ENCODE results near the gene DEDD. TPM values are rescaled to one million over a fixed set of nuclear protein-coding genes. Genes with fewer than 3 reads are reported as not detected.

The DEDD gene, protein sequence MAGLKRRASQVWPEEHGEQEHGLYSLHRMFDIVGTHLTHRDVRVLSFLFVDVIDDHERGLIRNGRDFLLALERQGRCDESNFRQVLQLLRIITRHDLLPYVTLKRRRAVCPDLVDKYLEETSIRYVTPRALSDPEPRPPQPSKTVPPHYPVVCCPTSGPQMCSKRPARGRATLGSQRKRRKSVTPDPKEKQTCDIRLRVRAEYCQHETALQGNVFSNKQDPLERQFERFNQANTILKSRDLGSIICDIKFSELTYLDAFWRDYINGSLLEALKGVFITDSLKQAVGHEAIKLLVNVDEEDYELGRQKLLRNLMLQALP
- 37.5 TPM for total RNA-seq
- long read RNA-seq, transcript DEDD-202 (6 exons, 2,345 nt): major isoform, 32 of 53 reads
- long read RNA-seq, transcript DEDD-203 (6 exons, 2,300 nt): minor isoform, 7 of 53 reads
- long read RNA-seq, partial matches to known transcripts: 5 of 53 reads
- long read RNA-seq, other reads (novel, unspliced or antisense): 5 of 53 reads

GRCh38 chr1:161132410-161133219 lies at the start of gene DEDD:
Gene DEDD, minus strand, starts transcription at chr1:161132667. Its CDS starts 8,205 bp downstream, at chr1:161124462.
- intact Hi-C loops (cut with DNase I): no loop called here
- peaks cover 55% of the 10 kb centered on the region for H3K4me1 ChIP-seq

GRCh38 chr1:161182214-161182613 lies 49.7 kb upstream of the DEDD start:
- ATAC-seq (no peak), DNase-seq (peak; percentile 29)
- Histone ChIP-seq H3K27me3 (no peaks in the 10 kb centered on the region), H3K36me3 (no peaks in the 10 kb centered on the region), H3K9me3 (no peaks in the 10 kb centered on the region), H3K27ac (peak overlapping the region; percentile 65), H3K4me1 (peaks cover 47% of the 10 kb centered on the region), H3K4me3 (no peak overlapping the region)
- intact Hi-C loops (cut with DNase I): no loop called here
- no peak for TF ChIP-seq CTCF (IDR thresholded peaks at IDR 0.05)

More at GRCh38 chr1:161132410-161133219, at the start of gene DEDD:
- peak within 1 kb of the TSS; percentile 96 for H3K27ac ChIP-seq
- ATAC-seq (peak; percentile 95), DNase-seq (peak; percentile 96)
- H3K27me3 ChIP-seq: no peaks in the 10 kb centered on the region
- no peak for TF ChIP-seq CTCF (IDR thresholded peaks at IDR 0.05)
- no peaks in the 10 kb centered on the region for H3K9me3 ChIP-seq
- peaks cover 19% of the 10 kb centered on the region for H3K36me3 ChIP-seq
- peak within 1 kb of the TSS; percentile 69 for H3K4me3 ChIP-seq

DNA sequence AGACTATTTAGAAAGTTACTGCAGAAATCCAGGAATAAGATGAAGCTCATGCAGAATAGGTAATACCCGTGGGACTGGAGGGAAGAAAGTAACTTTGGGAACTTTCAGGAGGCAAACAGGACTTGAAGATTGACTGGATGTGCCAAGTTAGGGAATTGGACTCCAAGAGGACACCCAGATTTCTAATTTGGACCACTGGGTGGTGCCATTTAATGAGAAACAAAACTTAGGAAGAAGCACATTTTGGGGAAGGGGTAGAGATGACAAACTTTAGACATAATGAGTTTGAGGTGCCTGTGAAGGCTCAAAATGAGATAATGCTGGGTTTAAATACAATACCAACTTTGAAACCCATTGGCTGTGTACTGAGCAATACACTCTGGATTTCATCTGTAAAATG lies 48.2 kb upstream of the DEDD start:
- H3K36me3 ChIP-seq: peaks cover 3% of the 10 kb centered on the region
- TF ChIP-seq CTCF (IDR thresholded peaks at IDR 0.05): peak; percentile 38

GRCh38 chr1:161179698-161180097 lies 47.2 kb upstream of the DEDD start:
- H3K36me3 ChIP-seq: peaks cover 12% of the 10 kb centered on the region
- H3K27ac ChIP-seq: no peak overlapping the region
- ATAC-seq: no peak
- intact Hi-C loops (cut with DNase I): no loop called here
- no peak overlapping the region for H3K4me3 ChIP-seq
- no peaks in the 10 kb centered on the region for H3K27me3 ChIP-seq
- peaks cover 36% of the 10 kb centered on the region for H3K4me1 ChIP-seq
- H3K9me3 ChIP-seq: no peaks in the 10 kb centered on the region
- no peak for TF ChIP-seq CTCF (IDR thresholded peaks at IDR 0.05)
- DNase-seq: peak; percentile 9

More for the DNA sequence above, 48.2 kb upstream of the DEDD start:
- Histone ChIP-seq H3K27me3 (no peaks in the 10 kb centered on the region), H3K9me3 (no peaks in the 10 kb centered on the region), H3K4me1 (peaks cover 42% of the 10 kb centered on the region), H3K4me3 (no peak overlapping the region), H3K27ac (no peak overlapping the region)
- no peak for DNase-seq
- no peak for ATAC-seq
- intact Hi-C loops (cut with DNase I): no loop called here

GRCh38 chr1:161177936-161178244 lies 45.4 kb upstream of the DEDD start:
- no peaks in the 10 kb centered on the region for H3K9me3 ChIP-seq
- peak overlapping the region; percentile 90 for H3K27ac ChIP-seq
- DNase-seq: no peak
- H3K4me1 ChIP-seq: peaks cover 26% of the 10 kb centered on the region
- no peak for ATAC-seq
- H3K27me3 ChIP-seq: no peaks in the 10 kb centered on the region
- H3K36me3 ChIP-seq: peaks cover 30% of the 10 kb centered on the region
- intact Hi-C loops (cut with DNase I): no loop called here
- H3K4me3 ChIP-seq: peak overlapping the region; percentile 88
- no peak for TF ChIP-seq CTCF (IDR thresholded peaks at IDR 0.05)

Data from upper lobe of right lung (tissue), 1 donor.